H9 (cell line): ENCODE measurements around the gene TMEM86A. TPM values are rescaled to one million over a fixed set of nuclear protein-coding genes. Genes with fewer than 3 reads are reported as not detected.

Source experiments
- DNase-seq: peaks from one replicate; pipeline ENCODE4 v3.0.0-alpha.2; 2017
- H2AFZ ChIP-seq: one replicate; pipeline ENCODE4 v1.6.1; 2013; ENCODE audit warnings: mild to moderate bottlenecking, low read length, control low read depth, moderate library complexity
- H2AK5ac ChIP-seq: 2 replicates; pipeline ENCODE4 v1.6.1; 2013; ENCODE audit warnings: low read length, control low read depth, mixed read lengths; ENCODE audit not compliant: insufficient read length
- H2BK120ac ChIP-seq: one replicate; pipeline ENCODE4 v1.6.1; 2013; ENCODE audit warnings: low read depth, mild to moderate bottlenecking, low read length, control low read depth, inconsistent platforms; ENCODE audit not compliant: poor library complexity, severe bottlenecking
- H2BK12ac ChIP-seq: 2 replicates; pipeline ENCODE4 v1.6.1; 2013; ENCODE audit warnings: low read length, control low read depth, mixed read lengths, low read depth; ENCODE audit not compliant: insufficient read length
- H2BK15ac ChIP-seq: 2 replicates; pipeline ENCODE4 v1.6.1; 2013; ENCODE audit warnings: low read depth, low read length, control low read depth
- H2BK20ac ChIP-seq: one replicate; pipeline ENCODE4 v1.6.1; 2013; ENCODE audit warnings: low read depth, mild to moderate bottlenecking, low read length, control low read depth, inconsistent platforms; ENCODE audit not compliant: poor library complexity, severe bottlenecking
- H2BK5ac ChIP-seq: 2 replicates; pipeline ENCODE4 v1.6.1; 2013; ENCODE audit warnings: low read length, control low read depth, mixed read lengths; ENCODE audit not compliant: insufficient read length
- H3K14ac ChIP-seq: 2 replicates; pipeline ENCODE4 v1.6.1; 2013; ENCODE audit warnings: low read length, control low read depth; ENCODE audit not compliant: insufficient read depth
- H3K18ac ChIP-seq: 2 replicates; pipeline ENCODE4 v1.6.1; 2013; ENCODE audit warnings: low read depth, mild to moderate bottlenecking, mixed read lengths, low read length, control low read depth; ENCODE audit not compliant: insufficient read length
- H3K23ac ChIP-seq: 2 replicates; pipeline ENCODE4 v1.6.1; 2013; ENCODE audit warnings: low read length, control low read depth, mixed read lengths, low read depth; ENCODE audit not compliant: insufficient read length
- H3K23me2 ChIP-seq: 2 replicates; pipeline ENCODE4 v1.6.1; 2013; ENCODE audit warnings: low read depth, mild to moderate bottlenecking, mixed read lengths, low read length, control low read depth; ENCODE audit not compliant: insufficient read length, poor library complexity, severe bottlenecking
- H3K27ac ChIP-seq: 2 replicates; pipeline ENCODE4 v1.5.1; 2013; ENCODE audit warnings: low read length, control low read depth, mixed read lengths, low read depth; ENCODE audit not compliant: insufficient read length
- H3K27me3 ChIP-seq: 2 replicates; pipeline ENCODE4 v1.6.1; 2013; ENCODE audit warnings: low read length, control low read depth, inconsistent platforms; ENCODE audit not compliant: insufficient read depth
- H3K4ac ChIP-seq: 2 replicates; pipeline ENCODE4 v1.6.1; 2013; ENCODE audit warnings: low read depth, mild to moderate bottlenecking, control low read depth, inconsistent platforms, low read length, moderate library complexity
- H3K4me1 ChIP-seq: 2 replicates; pipeline ENCODE4 v1.6.1; 2013; ENCODE audit warnings: low read length, control low read depth, inconsistent platforms; ENCODE audit not compliant: insufficient read depth
- H3K4me2 ChIP-seq: 2 replicates; pipeline ENCODE4 v1.6.1; 2013; ENCODE audit warnings: low read length, control low read depth, mixed read lengths; ENCODE audit not compliant: insufficient read length, insufficient read depth
- H3K56ac ChIP-seq: 2 replicates; pipeline ENCODE4 v1.6.1; 2013; ENCODE audit warnings: low read depth, mild to moderate bottlenecking, mixed read lengths, low read length, control low read depth; ENCODE audit not compliant: insufficient read length
- H3K79me1 ChIP-seq: 2 replicates; pipeline ENCODE4 v1.6.1; 2013; ENCODE audit warnings: low read depth, mild to moderate bottlenecking, moderate library complexity, low read length, control low read depth, inconsistent platforms; ENCODE audit not compliant: insufficient read depth, poor library complexity, severe bottlenecking
- H3K79me2 ChIP-seq: 2 replicates; pipeline ENCODE4 v1.6.1; 2013; ENCODE audit warnings: low read length, control low read depth, inconsistent platforms; ENCODE audit not compliant: insufficient read depth
- H3K9ac ChIP-seq: 2 replicates; pipeline ENCODE4 v1.6.1; 2013; ENCODE audit warnings: low read length, control low read depth, mixed read lengths; ENCODE audit not compliant: insufficient read length; ENCODE audit errors: extremely low read depth
- H3K9me3 ChIP-seq: one replicate; pipeline ENCODE4 v1.6.1; 2013; ENCODE audit warnings: low read depth, low read length, inconsistent platforms; ENCODE audit not compliant: control insufficient read depth
- H3T11ph ChIP-seq: one replicate; pipeline ENCODE4 v1.6.1; 2013; ENCODE audit warnings: mild to moderate bottlenecking, low read length, control low read depth, inconsistent platforms
- H4K20me1 ChIP-seq: one replicate; pipeline ENCODE4 v1.6.1; 2013; ENCODE audit not compliant: control insufficient read depth, insufficient read length, insufficient read depth
- H4K5ac ChIP-seq: 2 replicates; pipeline ENCODE4 v1.6.1; 2013; ENCODE audit warnings: low read depth, mild to moderate bottlenecking, mixed read lengths, low read length, control low read depth; ENCODE audit not compliant: insufficient read length
- H4K8ac ChIP-seq: replicated peaks from 2 replicates; pipeline ENCODE4 v1.6.1; 2013; ENCODE audit warnings: low read length, control low read depth, mixed read lengths, low read depth; ENCODE audit not compliant: insufficient read length
- H4K91ac ChIP-seq: 2 replicates; pipeline ENCODE4 v1.6.1; 2013; ENCODE audit warnings: low read depth, mild to moderate bottlenecking, moderate library complexity, mixed read lengths, low read length, control low read depth; ENCODE audit not compliant: insufficient read length
- H3K27ac Mint-ChIP-seq, 3 experiments: 2 replicates in 2 of 3; 3 replicates in 1 of 3; pipeline ENCODE4 v1.8.0; 2020 to 2021; ENCODE audit warnings: mixed read lengths in 3 of 3, mild to moderate bottlenecking in 1 of 3, moderate library complexity in 1 of 3
- H3K27me3 Mint-ChIP-seq: 2 replicates; pipeline ENCODE4 v1.8.0; 2021; ENCODE audit warnings: low read depth, mild to moderate bottlenecking, moderate library complexity, mixed read lengths
- H3K36me3 Mint-ChIP-seq, 3 experiments: 2 replicates in 2 of 3; 3 replicates in 1 of 3; pipeline ENCODE4 v1.8.0; 2020 to 2021; ENCODE audit warnings: low read depth in 3 of 3, mixed read lengths in 3 of 3; ENCODE audit not compliant: insufficient read depth in 1 of 3
- H3K4me1 Mint-ChIP-seq, 2 experiments: 2 replicates each; pipeline ENCODE4 v1.8.0; 2020; ENCODE audit warnings: mixed read lengths in 2 of 2
- H3K4me3 Mint-ChIP-seq, 2 experiments: 2 replicates in 1 of 2; 3 replicates in 1 of 2; pipeline ENCODE4 v1.8.0; 2020 to 2021; ENCODE audit warnings: mild to moderate bottlenecking in 2 of 2, mixed read lengths in 2 of 2, moderate library complexity in 1 of 2
- H3K9me3 Mint-ChIP-seq, 2 experiments: 2 replicates in 1 of 2; 3 replicates in 1 of 2; pipeline ENCODE4 v1.8.0; 2020; ENCODE audit warnings: mild to moderate bottlenecking in 2 of 2, mixed read lengths in 2 of 2, moderate library complexity in 1 of 2
- WGBS: extraction: QIAGEN DNeasy Blood & Tissue Kit; methylation state at CpG from one replicate; pipeline ENCODE4 v1.1.7; 2013; ENCODE audit warnings: missing lambda C conversion rate, low lambda C conversion rate, mixed read lengths; ENCODE audit not compliant: insufficient read length; ENCODE audit errors: extremely low coverage; 5-methylcytosine and 5-hydroxymethylcytosine counted together
- total RNA-seq: library from RNA; stranded (reverse); gene quantifications from 2 replicates; pipeline ENCODE4 v1.2.1, GENCODE V29; 2021
- TF ChIP-seq, protein P1 (sequence below): fragments of 200-600 bp; sonication (generic); conservative IDR thresholded peaks from 3 replicates; pipeline ENCODE4 v1.8.0; 2021; ENCODE audit warnings: antibody characterized with exemption, mild to moderate bottlenecking

Gene TMEM86A
- total RNA-seq, 1 experiment from 2014 or later: 2.3 TPM

DNA sequence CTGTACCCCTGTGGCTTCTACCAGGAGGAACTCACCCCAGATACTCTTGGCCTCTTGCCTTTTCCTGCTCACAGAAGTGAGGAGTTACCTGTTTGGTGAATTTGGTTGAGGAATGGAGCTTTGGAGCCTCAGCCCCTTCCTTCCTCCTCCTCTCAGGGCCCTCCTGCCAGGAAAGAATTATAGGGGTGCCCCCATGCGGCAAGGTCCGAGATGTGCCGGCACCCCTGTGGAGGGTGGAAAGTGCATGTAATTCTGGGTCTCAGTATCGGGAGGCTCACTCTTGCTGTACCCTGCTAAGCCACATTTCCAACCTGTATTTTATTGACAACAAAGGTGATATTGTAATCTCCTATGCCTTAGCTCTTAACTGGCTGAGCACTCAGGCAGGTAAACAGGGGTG lies 41.1 kb downstream of the TMEM86A start:
- H3K9me3 ChIP-seq: no peaks in the 10 kb centered on the region
- H3K4me2 ChIP-seq: no peak overlapping the region
- H3K23ac ChIP-seq: no peak overlapping the region
- Mint-ChIP-seq H3K27me3 (peaks cover 5% of the 10 kb centered on the region), H3K36me3 (no peaks in the 10 kb centered on the region; a peak in 1 of 7 replicates), H3K27ac (no peak overlapping the region), H3K9me3 (no peaks in the 10 kb centered on the region; a peak in 1 of 5 replicates), H3K4me1 (peaks cover 4 to 5% of the 10 kb centered on the region in 2 experiments), H3K4me3 (no peak overlapping the region)
- DNase-seq: no peak
- no peak overlapping the region for H4K8ac ChIP-seq
- TF ChIP-seq, protein P1, sequence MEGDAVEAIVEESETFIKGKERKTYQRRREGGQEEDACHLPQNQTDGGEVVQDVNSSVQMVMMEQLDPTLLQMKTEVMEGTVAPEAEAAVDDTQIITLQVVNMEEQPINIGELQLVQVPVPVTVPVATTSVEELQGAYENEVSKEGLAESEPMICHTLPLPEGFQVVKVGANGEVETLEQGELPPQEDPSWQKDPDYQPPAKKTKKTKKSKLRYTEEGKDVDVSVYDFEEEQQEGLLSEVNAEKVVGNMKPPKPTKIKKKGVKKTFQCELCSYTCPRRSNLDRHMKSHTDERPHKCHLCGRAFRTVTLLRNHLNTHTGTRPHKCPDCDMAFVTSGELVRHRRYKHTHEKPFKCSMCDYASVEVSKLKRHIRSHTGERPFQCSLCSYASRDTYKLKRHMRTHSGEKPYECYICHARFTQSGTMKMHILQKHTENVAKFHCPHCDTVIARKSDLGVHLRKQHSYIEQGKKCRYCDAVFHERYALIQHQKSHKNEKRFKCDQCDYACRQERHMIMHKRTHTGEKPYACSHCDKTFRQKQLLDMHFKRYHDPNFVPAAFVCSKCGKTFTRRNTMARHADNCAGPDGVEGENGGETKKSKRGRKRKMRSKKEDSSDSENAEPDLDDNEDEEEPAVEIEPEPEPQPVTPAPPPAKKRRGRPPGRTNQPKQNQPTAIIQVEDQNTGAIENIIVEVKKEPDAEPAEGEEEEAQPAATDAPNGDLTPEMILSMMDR: no peak
- no peaks in the 10 kb centered on the region for H3K23me2 ChIP-seq
- H2BK15ac ChIP-seq: no peak overlapping the region
- no peak overlapping the region for H3K9ac ChIP-seq
- H3K4ac ChIP-seq: no peak overlapping the region
- H3K4me1 ChIP-seq: no peaks in the 10 kb centered on the region
- H2AK5ac ChIP-seq: no peak overlapping the region
- no peak overlapping the region for H4K91ac ChIP-seq
- H3K18ac ChIP-seq: no peak overlapping the region
- no peak overlapping the region for H3K27ac ChIP-seq
- H3K79me1 ChIP-seq: no peaks in the 10 kb centered on the region
- no peak overlapping the region for H2BK12ac ChIP-seq
- H3K27me3 ChIP-seq: no peaks in the 10 kb centered on the region
- no peak overlapping the region for H2BK120ac ChIP-seq
- no peak overlapping the region for H2BK20ac ChIP-seq
- H2AFZ ChIP-seq: no peak overlapping the region
- H3K56ac ChIP-seq: no peak overlapping the region
- H4K20me1 ChIP-seq: no peaks in the 10 kb centered on the region
- H2BK5ac ChIP-seq: no peak overlapping the region
- WGBS: no CpG with 5 or more reads among the region's 4 CpGs
- no peaks in the 10 kb centered on the region for H3K79me2 ChIP-seq
- H3K14ac ChIP-seq: no peak overlapping the region
- no peak overlapping the region for H4K5ac ChIP-seq
- no peak overlapping the region for H3T11ph ChIP-seq
